Stimulated activated memory B cell treated with anti-CD40 and anti-IgM and Interleukin-4, amounts not matched to agents 10 μg/mL and 1 μg/mL and 100 μg/mL, for 72 hours (primary cell): ENCODE results near the gene LRRIQ4.

Experiments used
- ATAC-seq: fragments of 150-1000 bp; cut with Tn5 transposase; 2 replicates; pipeline ENCODE4 v1.10.0; 2021
- H3K27ac Mint-ChIP-seq: one replicate; pipeline ENCODE4 v1.8.0; 2022; ENCODE audit warnings: mild to moderate bottlenecking, mixed read lengths
- H3K27me3 Mint-ChIP-seq: one replicate; pipeline ENCODE4 v1.8.0; 2022; ENCODE audit warnings: mixed read lengths
- H3K36me3 Mint-ChIP-seq: one replicate; pipeline ENCODE4 v1.8.0; 2022; ENCODE audit warnings: mixed read lengths
- H3K4me1 Mint-ChIP-seq: one replicate; pipeline ENCODE4 v1.8.0; 2022; ENCODE audit warnings: mixed read lengths
- H3K4me3 Mint-ChIP-seq: one replicate; pipeline ENCODE4 v1.8.0; 2022; ENCODE audit warnings: mild to moderate bottlenecking, moderate library complexity, mixed read lengths
- H3K9me3 Mint-ChIP-seq: one replicate; pipeline ENCODE4 v1.8.0; 2022; ENCODE audit warnings: mixed read lengths

Gene LRRIQ4

GRCh38 chr3:169864270-169864669, 51.6 kb downstream of the LRRIQ4 start:
- ATAC-seq, result no peak
- peaks cover 24% of the 10 kb centered on the region for H3K4me1 Mint-ChIP-seq
- H3K27me3 Mint-ChIP-seq, result no peaks in the 10 kb centered on the region
- no peak overlapping the region for H3K4me3 Mint-ChIP-seq
- peak overlapping the region; percentile 85 for H3K27ac Mint-ChIP-seq
- no peaks in the 10 kb centered on the region for H3K36me3 Mint-ChIP-seq
- no peaks in the 10 kb centered on the region for H3K9me3 Mint-ChIP-seq

- H3K36me3 Mint-ChIP-seq, result no peaks in the 10 kb centered on the region
- peak overlapping the region; percentile 85 for H3K27ac Mint-ChIP-seq
- H3K9me3 Mint-ChIP-seq, result no peaks in the 10 kb centered on the region
- H3K27me3 Mint-ChIP-seq, result no peaks in the 10 kb centered on the region
- peak; percentile 83 for ATAC-seq
- H3K4me1 Mint-ChIP-seq, result peaks cover 32% of the 10 kb centered on the region
- no peak overlapping the region for H3K4me3 Mint-ChIP-seq
Observed at GRCh38 chr3:169865176-169865767, 52.6 kb downstream of the LRRIQ4 start.

- Mint-ChIP-seq H3K4me3 (no peak overlapping the region), H3K27me3 (no peaks in the 10 kb centered on the region), H3K27ac (no peak overlapping the region), H3K4me1 (peaks cover 44% of the 10 kb centered on the region), H3K36me3 (no peaks in the 10 kb centered on the region), H3K9me3 (no peaks in the 10 kb centered on the region)
- ATAC-seq, result no peak
Observed at GRCh38 chr3:169867584-169868210, 55.0 kb downstream of the LRRIQ4 start.

DNA sequence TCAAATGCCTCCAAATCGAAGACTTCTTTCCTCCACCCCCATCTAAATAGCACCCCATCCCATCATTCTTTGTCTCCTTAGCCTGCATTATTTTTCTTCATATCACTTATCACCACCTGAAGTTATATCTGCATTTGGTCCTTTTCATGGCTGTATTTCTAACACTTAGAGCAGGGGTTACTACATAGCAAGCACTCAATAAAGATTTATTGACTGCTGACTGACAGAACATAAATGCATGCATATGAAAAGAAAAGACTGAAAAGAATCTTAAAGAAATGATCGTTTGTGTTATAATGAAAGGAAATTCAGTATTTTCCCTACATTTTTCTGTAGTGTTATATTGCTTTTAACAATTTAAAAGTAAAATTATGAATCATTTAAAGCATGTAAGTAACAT, 55.7 kb downstream of the LRRIQ4 start:
- H3K27ac Mint-ChIP-seq, result no peak overlapping the region
- no peak overlapping the region for H3K4me3 Mint-ChIP-seq
- H3K9me3 Mint-ChIP-seq, result no peaks in the 10 kb centered on the region
- peaks cover 42% of the 10 kb centered on the region for H3K4me1 Mint-ChIP-seq
- no peaks in the 10 kb centered on the region for H3K36me3 Mint-ChIP-seq
- no peak for ATAC-seq
- no peaks in the 10 kb centered on the region for H3K27me3 Mint-ChIP-seq

DNA sequence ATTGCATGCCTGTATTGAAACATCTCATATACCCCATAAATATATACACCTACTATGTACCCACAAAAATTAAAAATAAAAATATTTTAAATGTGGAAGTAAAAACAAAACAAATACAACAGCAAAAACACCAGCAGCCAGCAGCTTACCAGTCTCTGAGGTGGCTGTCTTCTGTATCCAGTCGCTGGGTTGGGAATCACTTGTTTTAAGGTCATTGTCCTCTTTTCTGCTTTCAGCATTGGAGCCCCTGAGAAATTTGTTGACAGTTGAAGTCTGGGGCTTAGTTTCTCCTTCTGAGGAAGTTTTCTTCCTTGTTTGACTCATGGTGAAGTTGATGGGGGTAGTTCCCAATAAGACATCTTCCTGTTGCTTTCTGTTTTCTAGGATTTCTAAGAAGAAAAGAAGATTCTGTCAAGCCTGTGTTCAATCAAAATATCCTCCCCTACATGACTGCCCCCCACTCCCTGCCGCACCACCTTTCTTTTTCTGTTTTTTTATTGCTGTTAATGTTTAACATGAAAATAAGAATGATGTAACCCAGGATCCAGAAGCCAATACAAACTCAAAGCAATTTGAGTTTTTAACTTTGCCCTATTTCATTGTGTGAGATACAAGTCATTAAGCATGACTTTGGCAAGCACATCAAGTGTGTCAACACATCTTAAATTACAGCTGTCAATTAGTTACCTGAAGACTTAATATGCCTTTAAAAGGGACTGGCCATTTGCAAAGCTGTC, 57.0 kb downstream of the LRRIQ4 start, which contains the start of gene LRRC31:
Gene LRRC31 (minus strand): TSS at position 452 of the 737 bp plus-strand sequence. CDS start 128 bp downstream, at position 324.
- no peak for ATAC-seq
- no peak within 1 kb of the TSS for H3K4me3 Mint-ChIP-seq
- no peaks in the 10 kb centered on the region for H3K27me3 Mint-ChIP-seq
- no peaks in the 10 kb centered on the region for H3K9me3 Mint-ChIP-seq
- H3K4me1 Mint-ChIP-seq, result peaks cover 31% of the 10 kb centered on the region
- H3K36me3 Mint-ChIP-seq, result no peaks in the 10 kb centered on the region
- H3K27ac Mint-ChIP-seq, result peak within 1 kb of the TSS; percentile 28

DNA sequence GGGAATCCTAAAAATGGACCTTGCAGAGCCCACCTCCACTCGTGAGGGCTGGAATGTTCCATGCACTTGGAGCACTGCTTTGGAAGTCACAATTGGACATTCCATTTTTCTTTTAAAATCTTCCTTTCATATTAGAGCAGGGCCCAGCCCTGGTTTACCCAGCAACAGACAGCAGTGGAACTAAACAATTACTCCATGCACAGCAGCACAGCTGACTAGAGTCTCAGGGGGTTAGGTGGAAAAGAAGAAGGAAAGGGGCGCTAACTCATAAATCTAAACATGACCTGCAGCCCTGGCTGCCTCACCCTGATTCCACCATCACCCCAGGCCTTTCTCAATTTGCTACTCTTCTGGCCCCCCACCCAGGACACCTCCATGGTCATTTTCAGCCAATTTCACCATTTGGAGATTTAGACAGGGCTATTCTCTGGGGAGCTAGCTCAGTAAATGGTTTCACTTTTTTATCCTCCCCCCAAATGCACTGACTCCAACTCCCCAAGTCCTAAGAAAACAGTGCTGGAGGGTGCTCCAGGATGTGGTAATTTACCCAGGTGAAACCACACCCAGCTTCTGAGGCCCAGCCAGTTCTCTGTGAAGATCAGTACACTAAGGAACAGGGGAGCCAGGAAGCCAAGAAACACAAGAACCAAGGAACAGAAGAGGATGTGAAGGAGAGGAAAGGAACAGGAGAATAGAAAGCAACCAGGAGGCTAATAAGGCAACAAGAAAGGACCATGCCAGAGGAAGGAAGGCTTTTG, 58.6 kb downstream of the LRRIQ4 start:
- Mint-ChIP-seq H3K27me3 (no peaks in the 10 kb centered on the region), H3K4me3 (no peak overlapping the region), H3K4me1 (peaks cover 20% of the 10 kb centered on the region), H3K9me3 (no peaks in the 10 kb centered on the region), H3K36me3 (no peaks in the 10 kb centered on the region), H3K27ac (no peak overlapping the region)
- no peak for ATAC-seq

DNA sequence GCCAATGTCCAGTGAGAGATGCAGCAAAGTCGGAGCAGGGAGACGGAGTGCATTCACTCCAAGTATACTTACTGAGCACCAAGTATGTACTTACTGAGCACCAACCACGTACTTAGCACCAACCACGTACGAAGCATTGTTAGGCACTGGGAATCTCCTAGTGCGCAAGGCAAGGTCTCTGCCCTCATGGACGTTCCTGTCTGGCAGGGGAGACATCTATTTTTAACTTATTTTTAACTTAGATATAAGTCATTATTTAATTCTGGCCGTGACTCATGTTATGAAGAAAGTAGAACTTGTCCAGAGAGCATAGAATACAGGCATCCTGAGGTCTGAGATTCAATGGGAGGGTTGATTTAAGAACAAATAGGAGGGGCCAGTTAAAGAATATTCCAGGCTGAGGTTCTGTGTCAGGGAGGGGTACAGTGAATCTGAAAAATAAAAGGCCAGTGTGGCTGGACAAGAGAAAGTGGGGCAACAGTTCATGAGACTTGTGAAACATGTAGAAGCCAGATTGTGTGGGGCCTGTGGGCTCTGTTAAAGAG, 66.4 kb downstream of the LRRIQ4 start:
- no peak for ATAC-seq
- H3K4me3 Mint-ChIP-seq, result no peak overlapping the region
- no peaks in the 10 kb centered on the region for H3K27me3 Mint-ChIP-seq
- no peaks in the 10 kb centered on the region for H3K36me3 Mint-ChIP-seq
- H3K4me1 Mint-ChIP-seq, result peaks cover 11% of the 10 kb centered on the region
- no peaks in the 10 kb centered on the region for H3K9me3 Mint-ChIP-seq
- H3K27ac Mint-ChIP-seq, result no peak overlapping the region

DNA sequence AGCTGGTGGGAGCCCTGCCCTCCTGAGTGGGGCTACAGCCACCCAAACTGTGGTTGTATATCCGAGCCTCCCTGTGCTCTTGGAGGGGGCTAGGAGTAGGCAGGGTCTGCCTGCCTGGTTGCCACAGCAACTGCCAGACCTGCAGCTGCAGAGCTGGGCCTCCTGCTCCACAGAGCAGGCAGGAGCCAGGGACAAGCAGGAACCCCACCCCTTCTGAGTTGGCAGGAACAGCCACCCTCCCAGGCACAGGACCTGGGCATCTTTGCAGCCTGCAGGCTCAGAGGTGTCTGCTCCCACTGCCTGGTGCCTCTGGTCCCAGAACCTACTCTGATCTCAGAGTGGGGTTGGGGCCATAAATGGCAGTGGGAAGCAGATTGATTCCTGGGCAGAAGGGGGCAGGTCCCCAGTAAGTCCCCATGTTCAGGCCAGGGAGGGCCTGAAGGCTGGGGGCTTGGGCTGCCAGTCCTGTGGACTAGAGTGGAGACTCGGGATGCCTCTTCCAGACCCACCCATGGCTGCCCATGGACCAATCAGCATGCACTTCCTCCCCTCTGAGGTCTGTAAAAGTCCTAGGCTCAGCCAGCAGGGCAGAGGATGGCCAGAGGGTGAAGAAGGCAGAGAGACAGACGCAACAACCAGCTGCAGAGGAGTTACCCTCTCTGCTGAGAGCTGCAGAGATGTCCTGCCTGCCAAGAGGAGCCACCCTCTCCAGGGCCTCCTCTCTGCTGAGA, 67.3 kb downstream of the LRRIQ4 start:
- H3K4me1 Mint-ChIP-seq, result peaks cover 16% of the 10 kb centered on the region
- H3K27me3 Mint-ChIP-seq, result no peaks in the 10 kb centered on the region
- no peaks in the 10 kb centered on the region for H3K36me3 Mint-ChIP-seq
- no peak for ATAC-seq
- H3K27ac Mint-ChIP-seq, result no peak overlapping the region
- H3K9me3 Mint-ChIP-seq, result no peaks in the 10 kb centered on the region
- H3K4me3 Mint-ChIP-seq, result no peak overlapping the region

GRCh38 chr3:169880576-169881250, 68.0 kb downstream of the LRRIQ4 start:
- Mint-ChIP-seq H3K4me3 (no peak overlapping the region), H3K36me3 (no peaks in the 10 kb centered on the region), H3K27me3 (no peaks in the 10 kb centered on the region), H3K27ac (no peak overlapping the region), H3K4me1 (peaks cover 16% of the 10 kb centered on the region), H3K9me3 (no peaks in the 10 kb centered on the region)
- ATAC-seq, result no peak

- no peaks in the 10 kb centered on the region for H3K36me3 Mint-ChIP-seq
- peak overlapping the region; percentile 59 for H3K27ac Mint-ChIP-seq
- H3K4me3 Mint-ChIP-seq, result no peak overlapping the region
- no peaks in the 10 kb centered on the region for H3K9me3 Mint-ChIP-seq
- H3K27me3 Mint-ChIP-seq, result no peaks in the 10 kb centered on the region
- H3K4me1 Mint-ChIP-seq, result peaks cover 12% of the 10 kb centered on the region
- ATAC-seq, result no peak
Observed at GRCh38 chr3:169886671-169887070, 74.0 kb downstream of the LRRIQ4 start.
